LNCAP (cell line): ENCODE measurements around the gene RIPOR3.

Experiments used
- TF ChIP-seq, protein P1 (sequence below): fragments of 450-650 bp; IDR thresholded peaks from 2 replicates; pipeline ENCODE4 v1.5.1; 2017; ENCODE audit warnings: mild to moderate bottlenecking

The RIPOR3 gene

GRCh38 chr20:50636601-50637540 lies 54.5 kb downstream of the RIPOR3 start:
- TF ChIP-seq, protein P1, sequence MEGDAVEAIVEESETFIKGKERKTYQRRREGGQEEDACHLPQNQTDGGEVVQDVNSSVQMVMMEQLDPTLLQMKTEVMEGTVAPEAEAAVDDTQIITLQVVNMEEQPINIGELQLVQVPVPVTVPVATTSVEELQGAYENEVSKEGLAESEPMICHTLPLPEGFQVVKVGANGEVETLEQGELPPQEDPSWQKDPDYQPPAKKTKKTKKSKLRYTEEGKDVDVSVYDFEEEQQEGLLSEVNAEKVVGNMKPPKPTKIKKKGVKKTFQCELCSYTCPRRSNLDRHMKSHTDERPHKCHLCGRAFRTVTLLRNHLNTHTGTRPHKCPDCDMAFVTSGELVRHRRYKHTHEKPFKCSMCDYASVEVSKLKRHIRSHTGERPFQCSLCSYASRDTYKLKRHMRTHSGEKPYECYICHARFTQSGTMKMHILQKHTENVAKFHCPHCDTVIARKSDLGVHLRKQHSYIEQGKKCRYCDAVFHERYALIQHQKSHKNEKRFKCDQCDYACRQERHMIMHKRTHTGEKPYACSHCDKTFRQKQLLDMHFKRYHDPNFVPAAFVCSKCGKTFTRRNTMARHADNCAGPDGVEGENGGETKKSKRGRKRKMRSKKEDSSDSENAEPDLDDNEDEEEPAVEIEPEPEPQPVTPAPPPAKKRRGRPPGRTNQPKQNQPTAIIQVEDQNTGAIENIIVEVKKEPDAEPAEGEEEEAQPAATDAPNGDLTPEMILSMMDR = no peak

GRCh38 chr20:50635676-50636600 lies 55.4 kb downstream of the RIPOR3 start:
- TF ChIP-seq, protein P1 = peak; percentile 98

- TF ChIP-seq, protein P1 = no peak
Observed at GRCh38 chr20:50635014-50635557, 56.3 kb downstream of the RIPOR3 start.

GRCh38 chr20:50634191-50634590 lies 57.2 kb downstream of the RIPOR3 start:
- TF ChIP-seq, protein P1 = no peak

DNA sequence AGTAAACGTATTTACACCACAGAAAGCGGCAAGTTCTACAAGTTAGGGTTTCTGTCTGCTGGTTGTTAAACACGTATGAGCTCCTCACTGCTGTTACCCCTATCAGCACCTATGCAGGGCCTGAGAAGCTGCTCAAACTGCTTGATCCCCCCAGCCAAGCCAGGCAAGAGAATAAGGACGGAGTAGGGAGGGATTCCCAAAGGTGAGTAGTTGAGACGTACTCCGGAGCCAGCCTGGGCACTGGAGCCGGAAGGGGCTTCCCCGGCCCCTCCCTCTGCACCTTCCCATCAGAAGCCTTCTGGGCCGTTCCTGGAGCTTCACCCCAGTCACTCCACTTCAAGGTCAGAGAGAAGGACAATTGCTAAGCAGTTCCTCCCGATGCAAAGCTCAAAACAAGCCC lies 58.0 kb downstream of the RIPOR3 start:
- TF ChIP-seq, protein P1 = no peak

GRCh38 chr20:50632701-50633100 lies 58.6 kb downstream of the RIPOR3 start:
- TF ChIP-seq, protein P1 = no peak

DNA sequence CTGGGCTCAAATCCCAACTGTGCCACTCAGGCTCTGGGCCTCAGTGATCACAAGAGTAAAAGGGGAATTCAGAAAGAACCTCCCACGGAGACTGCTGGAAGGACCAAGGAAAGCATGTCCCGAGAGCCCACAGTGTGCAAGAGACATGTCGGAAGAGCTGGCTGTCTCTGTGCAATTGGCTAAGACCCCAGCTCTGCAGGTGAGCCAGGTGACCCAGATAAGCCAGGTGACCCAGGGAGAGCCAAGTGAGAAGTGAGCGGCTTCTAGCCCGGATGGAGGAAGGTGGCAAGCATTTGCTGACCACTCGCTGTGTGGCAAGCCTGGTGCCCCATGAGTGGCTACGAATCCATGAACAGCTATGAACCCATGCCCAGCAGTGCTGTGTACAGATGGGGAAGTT lies 59.1 kb downstream of the RIPOR3 start:
- TF ChIP-seq, protein P1 = no peak
